ENCODE results near the gene OR13A1.
"Not testable (repeated sequence)": the region's sequence is repeated elsewhere in the genome, so short reads cannot be mapped to it uniquely, and the experiment has no call there.

OR13A1 gene

GRCh38 chr10:45294681-45295080, 20.7 kb downstream of the OR13A1 start:
- H3K9me3 ChIP-seq (ENCODE audit: low read depth, low read length) = no peaks in the 10 kb centered on the region
- TF ChIP-seq FOXP2 (optimal IDR thresholded peaks at IDR 0.05; ENCODE audit: control extremely low read depth, extremely low read length, insufficient read depth) (no peak), POLR2AphosphoS5 (IDR thresholded peaks at IDR 0.05; ENCODE audit: borderline replicate concordance, low read depth, low read length) (no peak), EZH2 (IDR thresholded peaks at IDR 0.05) (no peak)
- no peak overlapping the region for H3K9ac ChIP-seq (ENCODE audit: insufficient read length)
- no peak overlapping the region for H3K27ac ChIP-seq
- H3K4me3 ChIP-seq = no peak overlapping the region
- DNase-seq (ENCODE audit: low read depth, low spot score) = no peak
- no peaks in the 10 kb centered on the region for H3K36me3 ChIP-seq (ENCODE audit: insufficient read depth, low read length)

GRCh38 chr10:45286980-45287379, 28.4 kb downstream of the OR13A1 start:
- no peak for TF ChIP-seq POLR2AphosphoS5 (IDR thresholded peaks at IDR 0.05; ENCODE audit: borderline replicate concordance, low read depth, low read length)
- TF ChIP-seq EZH2 (IDR thresholded peaks at IDR 0.05) = no peak
- no peak for TF ChIP-seq FOXP2 (optimal IDR thresholded peaks at IDR 0.05; ENCODE audit: control extremely low read depth, extremely low read length, insufficient read depth)
- H3K9ac ChIP-seq (ENCODE audit: insufficient read length) = no peak overlapping the region

GRCh38 chr10:45282061-45282460, 33.3 kb downstream of the OR13A1 start:
- TF ChIP-seq FOXP2 (optimal IDR thresholded peaks at IDR 0.05; ENCODE audit: control extremely low read depth, extremely low read length, insufficient read depth) (no peak), POLR2AphosphoS5 (IDR thresholded peaks at IDR 0.05; ENCODE audit: borderline replicate concordance, low read depth, low read length) (no peak), EZH2 (IDR thresholded peaks at IDR 0.05) (no peak)
- no peak for DNase-seq (ENCODE audit: low read depth, low spot score)
- H3K27ac ChIP-seq = no peak overlapping the region
- H3K9ac ChIP-seq (ENCODE audit: insufficient read length) = no peak overlapping the region
- H3K4me3 ChIP-seq = no peak overlapping the region
- no peaks in the 10 kb centered on the region for H3K36me3 ChIP-seq (ENCODE audit: insufficient read depth, low read length)
- H3K9me3 ChIP-seq (ENCODE audit: low read depth, low read length) = no peaks in the 10 kb centered on the region

More at GRCh38 chr10:45286980-45287379, 28.4 kb downstream of the OR13A1 start:
- H3K36me3 ChIP-seq (ENCODE audit: insufficient read depth, low read length) = no peaks in the 10 kb centered on the region
- no peak overlapping the region for H3K4me3 ChIP-seq
- DNase-seq (ENCODE audit: low read depth, low spot score) = no peak
- no peak overlapping the region for H3K27ac ChIP-seq
- no peaks in the 10 kb centered on the region for H3K9me3 ChIP-seq (ENCODE audit: low read depth, low read length)

- Histone ChIP-seq H3K9me3 (ENCODE audit: low read depth, low read length) (no peaks in the 10 kb centered on the region), H3K4me3 (no peak overlapping the region), H3K9ac (ENCODE audit: insufficient read length) (no peak overlapping the region), H3K27ac (no peak overlapping the region), H3K36me3 (ENCODE audit: insufficient read depth, low read length) (no peaks in the 10 kb centered on the region)
- DNase-seq (ENCODE audit: low read depth, low spot score) = no peak
- no peak for TF ChIP-seq POLR2AphosphoS5 (IDR thresholded peaks at IDR 0.05; ENCODE audit: borderline replicate concordance, low read depth, low read length)
- no peak for TF ChIP-seq EZH2 (IDR thresholded peaks at IDR 0.05)
- no peak for TF ChIP-seq FOXP2 (optimal IDR thresholded peaks at IDR 0.05; ENCODE audit: control extremely low read depth, extremely low read length, insufficient read depth)
Observed at GRCh38 chr10:45280113-45280760, 35.2 kb downstream of the OR13A1 start.

GRCh38 chr10:45279682-45280081, 35.7 kb downstream of the OR13A1 start:
- no peak overlapping the region for H3K27ac ChIP-seq
- no peak overlapping the region for H3K9ac ChIP-seq (ENCODE audit: insufficient read length)
- H3K9me3 ChIP-seq (ENCODE audit: low read depth, low read length) = no peaks in the 10 kb centered on the region
- H3K36me3 ChIP-seq (ENCODE audit: insufficient read depth, low read length) = no peaks in the 10 kb centered on the region
- DNase-seq (ENCODE audit: low read depth, low spot score) = no peak
- TF ChIP-seq EZH2 (IDR thresholded peaks at IDR 0.05) (no peak), POLR2AphosphoS5 (IDR thresholded peaks at IDR 0.05; ENCODE audit: borderline replicate concordance, low read depth, low read length) (no peak), FOXP2 (optimal IDR thresholded peaks at IDR 0.05; ENCODE audit: control extremely low read depth, extremely low read length, insufficient read depth) (no peak)
- no peak overlapping the region for H3K4me3 ChIP-seq

- Histone ChIP-seq H3K27ac (no peak overlapping the region), H3K4me3 (no peak overlapping the region), H3K36me3 (ENCODE audit: insufficient read depth, low read length) (no peaks in the 10 kb centered on the region), H3K9ac (ENCODE audit: insufficient read length) (no peak overlapping the region), H3K9me3 (ENCODE audit: low read depth, low read length) (no peaks in the 10 kb centered on the region)
- TF ChIP-seq EZH2 (IDR thresholded peaks at IDR 0.05) = no peak
- TF ChIP-seq POLR2AphosphoS5 (IDR thresholded peaks at IDR 0.05; ENCODE audit: borderline replicate concordance, low read depth, low read length) = no peak
- TF ChIP-seq FOXP2 (optimal IDR thresholded peaks at IDR 0.05; ENCODE audit: control extremely low read depth, extremely low read length, insufficient read depth) = no peak
- DNase-seq (ENCODE audit: low read depth, low spot score) = no peak
Observed at GRCh38 chr10:45278860-45279498, 36.4 kb downstream of the OR13A1 start.

GRCh38 chr10:45276146-45276545, 39.3 kb downstream of the OR13A1 start:
- not testable (repeated sequence) for DNase-seq (ENCODE audit: low read depth, low spot score); H3K36me3 ChIP-seq (ENCODE audit: insufficient read depth, low read length); H3K9me3 ChIP-seq (ENCODE audit: low read depth, low read length); H3K4me3 ChIP-seq; H3K9ac ChIP-seq (ENCODE audit: insufficient read length); H3K27ac ChIP-seq

GRCh38 chr10:45274364-45274763, 41.0 kb downstream of the OR13A1 start:
- Histone ChIP-seq H3K9ac (ENCODE audit: insufficient read length) (no peak overlapping the region), H3K4me3 (no peak overlapping the region), H3K27ac (no peak overlapping the region), H3K36me3 (ENCODE audit: insufficient read depth, low read length) (no peaks in the 10 kb centered on the region), H3K9me3 (ENCODE audit: low read depth, low read length) (no peaks in the 10 kb centered on the region)
- TF ChIP-seq EZH2 (IDR thresholded peaks at IDR 0.05) (no peak), POLR2AphosphoS5 (IDR thresholded peaks at IDR 0.05; ENCODE audit: borderline replicate concordance, low read depth, low read length) (no peak), FOXP2 (optimal IDR thresholded peaks at IDR 0.05; ENCODE audit: control extremely low read depth, extremely low read length, insufficient read depth) (no peak)
- no peak for DNase-seq (ENCODE audit: low read depth, low spot score)

- DNase-seq (ENCODE audit: low read depth, low spot score); H3K36me3 ChIP-seq (ENCODE audit: insufficient read depth, low read length): not testable (repeated sequence)
Observed at GRCh38 chr10:45267777-45268176, 47.6 kb downstream of the OR13A1 start.

More at GRCh38 chr10:45267777-45268176, 47.6 kb downstream of the OR13A1 start:
- H3K4me3 ChIP-seq; H3K27ac ChIP-seq; H3K9ac ChIP-seq (ENCODE audit: insufficient read length); H3K9me3 ChIP-seq (ENCODE audit: low read depth, low read length): not testable (repeated sequence)
